GM23338 (cell line): Measurements from ENCODE around the gene THSD4. TPM values are rescaled to one million over a fixed set of nuclear protein-coding genes. Genes with fewer than 3 reads are reported as not detected.

Experiments
- ATAC-seq: fragments of 200-7000 bp; cut with Tn5 transposase; 3 replicates; pipeline ENCODE4 v1.9.1; 2020
- DNase-seq: peaks from one replicate; pipeline ENCODE4 v3.0.0-alpha.2; 2015; ENCODE audit warnings: low spot score
- H2AFZ ChIP-seq: fragments of 200-600 bp; sonication (generic); 2 replicates; pipeline ENCODE4 v1.8.0; 2016; ENCODE audit warnings: antibody characterized with exemption, mild to moderate bottlenecking, moderate library complexity
- H3F3A ChIP-seq: fragments of 200-600 bp; sonication (generic); replicated peaks from 2 replicates; pipeline ENCODE4 v1.8.0; 2017; ENCODE audit warnings: antibody characterized with exemption, mixed run types, low read depth
- H3K27ac ChIP-seq: fragments of 200-600 bp; sonication (generic); 2 replicates; pipeline ENCODE4 v1.6.1; 2016; ENCODE audit warnings: low read depth
- H3K27me3 ChIP-seq: fragments of 200-600 bp; sonication (generic); 2 replicates; pipeline ENCODE4 v1.8.0; 2016; ENCODE audit warnings: mild to moderate bottlenecking, mixed run types, moderate library complexity; ENCODE audit not compliant: insufficient read depth
- H3K36me3 ChIP-seq: fragments of 200-600 bp; sonication (generic); 2 replicates; pipeline ENCODE4 v1.8.0; 2016; ENCODE audit warnings: mild to moderate bottlenecking; ENCODE audit not compliant: insufficient read depth
- H3K4me1 ChIP-seq: fragments of 200-600 bp; sonication (generic); 2 replicates; pipeline ENCODE4 v1.8.0; 2016; ENCODE audit warnings: mild to moderate bottlenecking, moderate library complexity; ENCODE audit not compliant: insufficient read depth
- H3K4me2 ChIP-seq: fragments of 200-600 bp; sonication (generic); 2 replicates; pipeline ENCODE4 v1.7.1; 2017; ENCODE audit warnings: mixed run types
- H3K4me3 ChIP-seq: fragments of 200-600 bp; sonication (generic); 2 replicates; pipeline ENCODE4 v1.6.1; 2016; ENCODE audit warnings: mixed run types
- H3K79me2 ChIP-seq: fragments of 200-600 bp; sonication (generic); replicated peaks from 2 replicates; pipeline ENCODE4 v1.8.0; 2017; ENCODE audit warnings: mild to moderate bottlenecking; ENCODE audit not compliant: insufficient read depth
- H3K9me2 ChIP-seq: fragments of 200-600 bp; sonication (generic); 2 replicates; pipeline ENCODE4 v1.8.0; 2017; ENCODE audit not compliant: insufficient read depth
- H4K20me1 ChIP-seq: fragments of 200-600 bp; sonication (generic); replicated peaks from 2 replicates; pipeline ENCODE4 v1.8.0; 2017; ENCODE audit warnings: mild to moderate bottlenecking; ENCODE audit not compliant: insufficient read depth
- H3K27ac Mint-ChIP-seq: 2 replicates; pipeline ENCODE4 v1.8.0; 2020; ENCODE audit warnings: inconsistent platforms, mild to moderate bottlenecking, moderate library complexity, mixed read lengths
- H3K27me3 Mint-ChIP-seq: 3 replicates; pipeline ENCODE4 v1.8.0; 2022; ENCODE audit warnings: low read depth, mild to moderate bottlenecking, moderate library complexity, mixed read lengths, inconsistent platforms; ENCODE audit not compliant: insufficient read depth, poor library complexity
- H3K36me3 Mint-ChIP-seq: 3 replicates; pipeline ENCODE4 v1.8.0; 2021; ENCODE audit warnings: low read depth, mild to moderate bottlenecking, inconsistent platforms, moderate library complexity, mixed read lengths
- H3K4me1 Mint-ChIP-seq: 3 replicates; pipeline ENCODE4 v1.8.0; 2020; ENCODE audit warnings: mild to moderate bottlenecking, inconsistent platforms, mixed read lengths
- H3K4me3 Mint-ChIP-seq: 3 replicates; pipeline ENCODE4 v1.8.0; 2021; ENCODE audit warnings: moderate library complexity, mild to moderate bottlenecking, inconsistent platforms, mixed read lengths
- H3K9me3 Mint-ChIP-seq: 3 replicates; pipeline ENCODE4 v1.8.0; 2020; ENCODE audit warnings: moderate library complexity, mild to moderate bottlenecking, inconsistent platforms, mixed read lengths
- CREB1 ChIP-seq: fragments of 250-450 bp; sonication (Bioruptor Pico); IDR thresholded peaks from 2 replicates; pipeline ENCODE4 v1.5.0; 2020; ENCODE audit warnings: low read depth, mild to moderate bottlenecking, moderate library complexity
- CTCF ChIP-seq, 2 experiments: fragments of 200-600 bp in 1 of 2; sonication (generic) in 1 of 2; conservative IDR thresholded peaks; 2 replicates each; pipeline versions ENCODE4 v1.5.1 to v1.6.1; 2016 to 2017; ENCODE audit warnings: antibody characterized with exemption in 2 of 2, low read depth in 2 of 2, mild to moderate bottlenecking in 2 of 2, moderate library complexity in 1 of 2
- EZH2 ChIP-seq: fragments of 200-600 bp; sonication (generic); IDR thresholded peaks from one replicate; pipeline ENCODE4 v1.8.0; 2017; ENCODE audit warnings: antibody characterized with exemption, mild to moderate bottlenecking, low read depth; ENCODE audit not compliant: unreplicated experiment
- EZH2phosphoT487 ChIP-seq: fragments of 200-600 bp; sonication (generic); IDR thresholded peaks from one replicate; pipeline ENCODE4 v1.8.1; 2018; ENCODE audit warnings: antibody characterized with exemption; ENCODE audit not compliant: unreplicated experiment
- JUNB ChIP-seq: IDR thresholded peaks from one replicate; pipeline ENCODE4 v1.6.1; 2016; ENCODE audit warnings: antibody characterized with exemption; ENCODE audit not compliant: unreplicated experiment
- NANOG ChIP-seq: IDR thresholded peaks from 2 replicates; pipeline ENCODE4 v1.6.1; 2016; ENCODE audit warnings: antibody characterized with exemption, borderline replicate concordance
- POLR2AphosphoS5 ChIP-seq: IDR thresholded peaks from 2 replicates; pipeline ENCODE4 v1.6.1; 2016; ENCODE audit warnings: antibody characterized with exemption, low read depth
- REST ChIP-seq: IDR thresholded peaks from one replicate; pipeline ENCODE4 v1.6.1; 2018; ENCODE audit warnings: antibody characterized with exemption; ENCODE audit not compliant: unreplicated experiment
- ZNF114 ChIP-seq: fragments of 250-450 bp; sonication (Bioruptor Pico); IDR thresholded peaks from 2 replicates; pipeline ENCODE4 v1.5.0; 2020; ENCODE audit warnings: mild to moderate bottlenecking, moderate library complexity
- ZNF331 ChIP-seq: fragments of 250-450 bp; sonication (Bioruptor Pico); IDR thresholded peaks from 2 replicates; pipeline ENCODE4 v1.5.0; 2020; ENCODE audit warnings: low read depth, mild to moderate bottlenecking, moderate library complexity
- polyA plus RNA-seq: library from polyadenylated mRNA; unstranded; fragments of >200 nt; fragmentation: Nextera tagmentation; extraction: Ambion mirVana; gene quantifications from 2 replicates; pipeline ENCODE4 v1.2.1, GENCODE V29; 2016
- total RNA-seq: library from RNA; depleted of rRNA; stranded (reverse); fragments of >200 nt; shearing (Covaris generic); gene quantifications from 2 replicates; pipeline ENCODE4 v1.2.3, GENCODE V29; 2014
- TF ChIP-seq, protein P1 (sequence below): fragments of 250-450 bp; sonication (Bioruptor Pico); IDR thresholded peaks from 2 replicates; pipeline ENCODE4 v1.5.0; 2020; ENCODE audit warnings: mild to moderate bottlenecking, moderate library complexity

The THSD4 gene
- total and polyA plus RNA-seq, 2 experiments from 2014 or later = 2.0 to 7.4 TPM

- TF ChIP-seq REST = no peak
- TF ChIP-seq ZNF331 (CRISPR knock-in tag) = no peak
- no peak for TF ChIP-seq POLR2AphosphoS5
- TF ChIP-seq EZH2phosphoT487 = no peak
Measured at GRCh38 chr15:71118345-71118744, 3.1 kb downstream of the THSD4 start (continued).

DNA sequence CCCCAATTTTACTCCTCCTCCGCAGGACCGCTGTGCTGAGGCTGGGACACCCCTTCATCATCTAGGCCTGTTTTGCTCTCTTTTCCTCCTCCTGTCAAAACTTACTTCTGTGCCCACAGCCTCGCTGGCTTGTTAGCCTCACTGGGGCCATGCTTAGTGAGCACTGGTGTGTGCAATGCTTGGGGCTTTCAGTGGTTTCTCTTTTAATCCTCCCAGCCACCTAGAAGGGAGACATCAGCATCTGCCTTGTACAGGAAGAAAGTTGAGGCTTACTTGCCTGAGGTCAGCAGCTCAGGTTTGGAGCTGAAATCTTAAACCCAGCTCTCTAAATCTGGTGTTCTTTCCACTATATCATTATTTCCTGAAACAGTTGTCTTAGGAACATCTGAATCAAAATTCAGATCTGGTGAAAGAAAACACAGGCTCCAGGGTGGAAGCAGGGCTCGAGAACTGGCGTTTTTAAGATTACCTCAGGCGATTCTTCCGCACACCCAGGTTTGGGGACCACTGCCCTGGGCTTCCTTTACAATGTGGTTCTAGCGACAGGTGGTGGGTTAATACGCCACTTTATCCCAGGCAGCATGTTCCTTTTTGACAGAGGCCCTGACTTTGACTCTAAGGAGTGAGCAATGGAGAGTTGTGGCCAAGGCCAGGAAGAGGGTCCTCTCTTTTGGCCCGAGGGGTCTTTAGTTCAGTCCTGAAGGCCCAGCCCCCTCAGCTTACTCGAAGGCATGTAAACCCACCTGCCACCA is 3.8 kb downstream of the THSD4 start:
- H3K27me3 Mint-ChIP-seq = peaks cover 33% of the 10 kb centered on the region
- ATAC-seq = no peak
- no peak overlapping the region for H2AFZ ChIP-seq
- H3K4me1 Mint-ChIP-seq = peaks cover 60% of the 10 kb centered on the region
- no peaks in the 10 kb centered on the region for H3K36me3 Mint-ChIP-seq
- H3K4me2 ChIP-seq = no peak overlapping the region
- no peak overlapping the region for H3K27ac ChIP-seq
- peaks cover 25% of the 10 kb centered on the region for H3K27me3 ChIP-seq
- no peak overlapping the region for H3K27ac Mint-ChIP-seq
- no peak overlapping the region for H3K4me3 ChIP-seq
- peaks cover 24% of the 10 kb centered on the region for H3K4me1 ChIP-seq
- H3F3A ChIP-seq = no peaks in the 10 kb centered on the region; the same call in 1 of the 2 replicates
- no peak for DNase-seq
- H3K9me2 ChIP-seq = no peaks in the 10 kb centered on the region
- peaks cover 6% of the 10 kb centered on the region for H3K79me2 ChIP-seq
- no peaks in the 10 kb centered on the region; the same call in none of the 2 replicates for H4K20me1 ChIP-seq
- H3K36me3 ChIP-seq = no peaks in the 10 kb centered on the region
- no peak overlapping the region for H3K4me3 Mint-ChIP-seq
- H3K9me3 Mint-ChIP-seq = no peaks in the 10 kb centered on the region
- no peak for TF ChIP-seq POLR2AphosphoS5
- TF ChIP-seq CTCF (conservative IDR thresholded peaks at IDR 0.05; ENCODE audit: low read depth in 2 of 2) = no peak
- no peak for TF ChIP-seq EZH2
- no peak for TF ChIP-seq ZNF331 (CRISPR knock-in tag)
- TF ChIP-seq NANOG = no peak
- no peak for TF ChIP-seq EZH2phosphoT487
- no peak for TF ChIP-seq JUNB
- TF ChIP-seq, protein P1, sequence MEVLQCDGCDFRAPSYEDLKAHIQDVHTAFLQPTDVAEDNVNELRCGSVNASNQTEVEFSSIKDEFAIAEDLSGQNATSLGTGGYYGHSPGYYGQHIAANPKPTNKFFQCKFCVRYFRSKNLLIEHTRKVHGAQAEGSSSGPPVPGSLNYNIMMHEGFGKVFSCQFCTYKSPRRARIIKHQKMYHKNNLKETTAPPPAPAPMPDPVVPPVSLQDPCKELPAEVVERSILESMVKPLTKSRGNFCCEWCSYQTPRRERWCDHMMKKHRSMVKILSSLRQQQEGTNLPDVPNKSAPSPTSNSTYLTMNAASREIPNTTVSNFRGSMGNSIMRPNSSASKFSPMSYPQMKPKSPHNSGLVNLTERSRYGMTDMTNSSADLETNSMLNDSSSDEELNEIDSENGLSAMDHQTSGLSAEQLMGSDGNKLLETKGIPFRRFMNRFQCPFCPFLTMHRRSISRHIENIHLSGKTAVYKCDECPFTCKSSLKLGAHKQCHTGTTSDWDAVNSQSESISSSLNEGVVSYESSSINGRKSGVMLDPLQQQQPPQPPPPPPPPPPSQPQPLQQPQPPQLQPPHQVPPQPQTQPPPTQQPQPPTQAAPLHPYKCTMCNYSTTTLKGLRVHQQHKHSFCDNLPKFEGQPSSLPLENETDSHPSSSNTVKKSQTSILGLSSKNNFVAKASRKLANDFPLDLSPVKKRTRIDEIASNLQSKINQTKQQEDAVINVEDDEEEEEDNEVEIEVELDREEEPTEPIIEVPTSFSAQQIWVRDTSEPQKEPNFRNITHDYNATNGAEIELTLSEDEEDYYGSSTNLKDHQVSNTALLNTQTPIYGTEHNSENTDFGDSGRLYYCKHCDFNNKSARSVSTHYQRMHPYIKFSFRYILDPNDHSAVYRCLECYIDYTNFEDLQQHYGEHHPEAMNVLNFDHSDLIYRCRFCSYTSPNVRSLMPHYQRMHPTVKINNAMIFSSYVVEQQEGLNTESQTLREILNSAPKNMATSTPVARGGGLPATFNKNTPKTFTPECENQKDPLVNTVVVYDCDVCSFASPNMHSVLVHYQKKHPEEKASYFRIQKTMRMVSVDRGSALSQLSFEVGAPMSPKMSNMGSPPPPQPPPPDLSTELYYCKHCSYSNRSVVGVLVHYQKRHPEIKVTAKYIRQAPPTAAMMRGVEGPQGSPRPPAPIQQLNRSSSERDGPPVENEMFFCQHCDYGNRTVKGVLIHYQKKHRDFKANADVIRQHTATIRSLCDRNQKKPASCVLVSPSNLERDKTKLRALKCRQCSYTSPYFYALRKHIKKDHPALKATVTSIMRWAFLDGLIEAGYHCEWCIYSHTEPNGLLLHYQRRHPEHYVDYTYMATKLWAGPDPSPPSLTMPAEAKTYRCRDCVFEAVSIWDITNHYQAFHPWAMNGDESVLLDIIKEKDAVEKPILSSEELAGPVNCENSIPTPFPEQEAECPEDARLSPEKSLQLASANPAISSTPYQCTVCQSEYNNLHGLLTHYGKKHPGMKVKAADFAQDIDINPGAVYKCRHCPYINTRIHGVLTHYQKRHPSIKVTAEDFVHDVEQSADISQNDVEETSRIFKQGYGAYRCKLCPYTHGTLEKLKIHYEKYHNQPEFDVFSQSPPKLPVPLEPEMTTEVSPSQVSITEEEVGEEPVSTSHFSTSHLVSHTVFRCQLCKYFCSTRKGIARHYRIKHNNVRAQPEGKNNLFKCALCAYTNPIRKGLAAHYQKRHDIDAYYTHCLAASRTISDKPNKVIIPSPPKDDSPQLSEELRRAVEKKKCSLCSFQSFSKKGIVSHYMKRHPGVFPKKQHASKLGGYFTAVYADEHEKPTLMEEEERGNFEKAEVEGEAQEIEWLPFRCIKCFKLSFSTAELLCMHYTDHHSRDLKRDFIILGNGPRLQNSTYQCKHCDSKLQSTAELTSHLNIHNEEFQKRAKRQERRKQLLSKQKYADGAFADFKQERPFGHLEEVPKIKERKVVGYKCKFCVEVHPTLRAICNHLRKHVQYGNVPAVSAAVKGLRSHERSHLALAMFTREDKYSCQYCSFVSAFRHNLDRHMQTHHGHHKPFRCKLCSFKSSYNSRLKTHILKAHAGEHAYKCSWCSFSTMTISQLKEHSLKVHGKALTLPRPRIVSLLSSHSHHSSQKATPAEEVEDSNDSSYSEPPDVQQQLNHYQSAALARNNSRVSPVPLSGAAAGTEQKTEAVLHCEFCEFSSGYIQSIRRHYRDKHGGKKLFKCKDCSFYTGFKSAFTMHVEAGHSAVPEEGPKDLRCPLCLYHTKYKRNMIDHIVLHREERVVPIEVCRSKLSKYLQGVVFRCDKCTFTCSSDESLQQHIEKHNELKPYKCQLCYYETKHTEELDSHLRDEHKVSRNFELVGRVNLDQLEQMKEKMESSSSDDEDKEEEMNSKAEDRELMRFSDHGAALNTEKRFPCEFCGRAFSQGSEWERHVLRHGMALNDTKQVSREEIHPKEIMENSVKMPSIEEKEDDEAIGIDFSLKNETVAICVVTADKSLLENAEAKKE (CRISPR knock-in tag) = no peak
- TF ChIP-seq CREB1 = no peak
- TF ChIP-seq ZNF114 = no peak
